HG02981 (cell line): ENCODE measurements around the gene OR10AG1.

ENCODE experiments used
- ATAC-seq: cut with Tn5 transposase; IDR thresholded peaks from one replicate; pipeline ENCODE4 v1.9.1; 2021; ENCODE audit warnings: mild to moderate bottlenecking, moderate library complexity; ENCODE audit not compliant: unreplicated experiment

OR10AG1 gene, protein sequence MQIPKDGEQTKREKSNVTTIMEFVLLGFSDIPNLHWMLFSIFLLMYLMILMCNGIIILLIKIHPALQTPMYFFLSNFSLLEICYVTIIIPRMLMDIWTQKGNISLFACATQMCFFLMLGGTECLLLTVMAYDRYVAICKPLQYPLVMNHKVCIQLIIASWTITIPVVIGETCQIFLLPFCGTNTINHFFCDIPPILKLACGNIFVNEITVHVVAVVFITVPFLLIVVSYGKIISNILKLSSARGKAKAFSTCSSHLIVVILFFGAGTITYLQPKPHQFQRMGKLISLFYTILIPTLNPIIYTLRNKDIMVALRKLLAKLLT

DNA sequence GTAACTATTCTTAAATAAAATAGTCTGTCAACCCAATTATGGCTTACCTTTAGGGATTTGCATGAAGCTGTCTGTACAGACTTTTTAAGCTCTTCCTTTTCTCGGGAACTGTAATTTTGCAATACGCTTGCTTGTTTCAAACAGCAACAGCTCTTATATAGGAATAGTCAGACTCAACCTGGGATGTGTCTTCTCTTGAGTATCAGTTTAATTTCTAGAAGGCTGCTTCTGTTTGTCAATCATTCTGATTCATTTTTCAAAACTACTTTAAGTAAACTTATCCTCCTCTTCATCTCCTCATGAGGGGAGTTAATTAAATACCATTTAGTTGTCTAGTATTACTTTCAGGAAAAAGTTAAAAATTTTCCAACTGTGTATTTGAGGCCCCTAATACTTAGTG, at the start of gene OR10AG1:
Gene OR10AG1 (minus strand): TSS at position 101 of the 400 bp plus-strand sequence. CDS start 38 bp downstream, at position 63.
- ATAC-seq: no peak

DNA sequence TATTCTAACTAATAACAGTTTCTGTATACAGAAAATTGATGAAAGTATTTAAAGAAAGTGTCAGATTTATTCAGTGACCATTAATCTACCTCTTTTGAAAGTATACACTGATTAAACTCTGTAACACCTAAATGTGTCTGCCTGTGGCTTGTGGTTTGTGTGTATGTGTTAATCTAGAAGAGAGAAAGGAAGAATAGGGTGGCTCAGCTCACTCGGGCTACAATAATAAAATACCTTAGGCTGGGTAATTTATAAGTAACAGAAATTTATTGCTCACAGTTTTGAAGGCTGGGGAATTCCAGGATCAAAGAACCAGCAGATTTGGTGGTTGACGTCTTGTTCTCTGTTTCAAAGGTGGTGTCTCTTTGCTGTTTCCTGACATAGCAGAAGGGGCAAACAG, 44.1 kb upstream of the OR10AG1 start:
- no peak for ATAC-seq

DNA sequence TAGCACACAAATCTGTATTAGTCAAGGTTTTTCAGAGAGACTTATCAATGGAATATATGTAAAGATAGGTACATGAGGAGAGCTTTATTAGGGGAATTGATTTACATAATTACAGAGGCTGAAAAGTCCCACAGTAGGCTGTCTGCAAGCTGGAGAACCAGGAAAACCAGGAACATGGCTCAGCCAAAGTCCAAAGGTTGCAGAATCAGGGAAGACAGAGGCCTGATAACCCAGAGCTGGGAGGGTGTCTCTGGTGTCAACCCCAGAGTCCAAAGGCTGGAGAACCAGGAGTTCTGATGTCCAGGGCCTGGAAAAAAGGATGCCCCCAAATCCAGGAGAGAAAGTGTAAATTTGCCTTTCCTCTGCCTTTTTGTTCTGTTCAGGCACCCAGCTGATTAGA, 41.0 kb upstream of the OR10AG1 start:
- no peak for ATAC-seq

DNA sequence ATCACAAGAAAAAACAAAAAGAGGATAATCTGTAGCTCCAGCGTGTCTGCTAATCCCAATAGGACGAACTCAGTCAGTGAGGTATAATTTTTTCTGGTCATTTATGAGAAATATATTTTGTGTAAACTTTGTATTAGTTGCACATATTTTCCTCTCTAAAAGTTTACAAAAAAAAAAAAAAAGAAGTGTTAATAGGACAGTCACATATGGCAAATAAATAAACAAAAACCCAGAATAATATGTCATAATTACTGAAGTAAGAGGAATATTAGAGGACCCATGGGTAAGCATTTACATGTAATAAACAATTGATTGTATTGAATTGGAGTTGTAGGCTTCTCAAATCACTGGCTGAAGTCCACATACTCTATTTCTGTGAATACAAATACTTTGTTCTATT, 24.8 kb upstream of the OR10AG1 start, which contains the start of gene OR5F1:
Gene OR5F1 (minus strand): TSS at position 101 of the 400 bp plus-strand sequence. CDS start 0 bp downstream, at position 101.
- no peak for ATAC-seq

DNA sequence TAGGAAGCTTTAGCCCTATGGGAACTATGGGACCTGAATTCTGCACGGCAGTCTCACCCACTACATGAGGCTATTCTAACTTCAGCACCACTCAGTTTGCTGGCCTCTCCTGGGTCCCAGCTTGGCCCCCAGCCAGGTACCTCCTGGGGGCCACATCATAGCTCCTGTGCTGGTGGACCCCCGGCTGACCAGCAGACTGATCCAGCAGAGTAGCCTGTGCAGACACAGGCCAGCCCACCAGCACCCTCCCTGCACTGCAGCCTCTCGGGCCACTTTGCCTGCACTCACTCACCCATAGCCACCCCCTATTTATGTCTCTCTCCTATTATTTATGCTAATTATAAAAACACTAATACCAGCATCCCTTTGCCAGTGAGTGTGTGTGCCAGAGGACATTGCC, 1.2 kb upstream of the OR10AG1 start:
- ATAC-seq: no peak

DNA sequence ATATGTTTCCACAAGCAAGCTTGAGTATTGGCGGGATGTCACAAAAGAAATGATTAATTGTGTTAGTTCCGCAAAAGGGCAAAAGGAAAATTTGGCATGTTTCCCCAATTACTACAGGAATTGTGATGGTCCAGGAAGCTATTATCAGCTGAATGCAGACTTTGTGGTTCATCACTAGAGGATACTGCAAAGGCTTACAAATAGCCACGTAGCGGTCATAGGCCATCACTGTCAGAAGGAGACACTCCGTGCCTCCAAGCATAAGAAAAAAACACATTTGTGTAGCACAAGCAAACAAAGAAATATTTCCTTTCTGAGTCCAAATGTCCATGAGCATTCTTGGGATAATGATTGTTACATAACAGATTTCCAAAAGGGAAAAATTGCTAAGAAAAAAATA, 1.8 kb downstream of the OR10AG1 start:
- ATAC-seq: no peak

DNA sequence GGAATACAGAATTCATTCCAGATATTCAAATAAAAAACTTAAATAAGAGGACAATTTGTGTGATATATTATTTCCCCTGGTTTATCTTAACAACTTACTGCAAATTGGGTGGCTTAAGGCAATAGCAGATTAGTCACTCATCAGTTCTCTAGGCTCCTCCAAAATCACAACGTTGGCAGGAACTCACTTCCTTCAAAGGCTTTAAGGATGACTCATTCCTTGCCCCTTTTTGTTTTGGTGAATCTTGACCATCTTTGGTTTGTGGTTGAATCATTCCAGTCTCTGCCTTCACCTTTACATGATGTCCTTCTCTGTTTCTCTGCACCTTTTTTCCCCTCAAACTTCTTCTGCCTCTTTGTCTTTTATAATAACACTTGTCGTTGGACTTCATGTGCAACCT, 3.4 kb downstream of the OR10AG1 start:
- ATAC-seq: no peak

DNA sequence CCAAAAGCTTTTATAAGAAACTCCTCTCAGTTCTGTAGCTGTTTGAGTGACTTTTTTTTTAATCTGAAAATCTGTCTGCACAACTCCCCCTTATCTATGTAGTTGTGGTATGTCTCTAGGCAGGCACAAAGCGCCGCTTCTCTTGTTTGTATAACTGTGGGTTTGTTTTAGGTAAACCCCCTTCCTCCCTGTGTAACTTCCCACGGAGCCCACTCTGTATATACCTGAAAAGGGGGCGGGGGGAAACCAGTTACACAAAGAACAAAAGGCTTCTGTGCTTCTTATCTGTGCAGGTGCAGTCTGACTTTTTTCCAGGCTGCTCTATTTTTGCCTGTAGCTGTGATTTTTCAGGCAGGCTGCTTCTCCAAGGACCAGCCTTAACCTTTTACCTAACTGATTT, 13.2 kb downstream of the OR10AG1 start:
- no peak for ATAC-seq

DNA sequence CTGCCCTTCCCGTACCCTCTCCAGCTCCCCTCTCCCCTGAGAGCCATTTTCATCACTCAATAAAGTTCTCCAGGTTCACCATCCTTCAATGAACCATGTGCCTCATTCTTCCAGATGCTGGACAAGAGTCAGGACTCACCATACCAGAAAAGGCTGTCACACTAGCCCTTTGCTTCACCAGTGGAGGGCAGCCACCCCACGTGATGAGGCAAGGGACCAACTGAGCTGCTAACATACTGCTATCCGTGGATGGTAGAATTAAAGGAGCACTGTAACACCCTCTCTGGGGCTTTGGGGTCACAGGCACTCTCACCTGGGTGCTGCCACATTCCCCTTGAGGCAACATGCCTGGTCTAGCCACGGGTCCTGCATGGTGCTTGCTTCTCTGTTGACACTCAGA, 20.4 kb downstream of the OR10AG1 start:
- ATAC-seq: no peak

DNA sequence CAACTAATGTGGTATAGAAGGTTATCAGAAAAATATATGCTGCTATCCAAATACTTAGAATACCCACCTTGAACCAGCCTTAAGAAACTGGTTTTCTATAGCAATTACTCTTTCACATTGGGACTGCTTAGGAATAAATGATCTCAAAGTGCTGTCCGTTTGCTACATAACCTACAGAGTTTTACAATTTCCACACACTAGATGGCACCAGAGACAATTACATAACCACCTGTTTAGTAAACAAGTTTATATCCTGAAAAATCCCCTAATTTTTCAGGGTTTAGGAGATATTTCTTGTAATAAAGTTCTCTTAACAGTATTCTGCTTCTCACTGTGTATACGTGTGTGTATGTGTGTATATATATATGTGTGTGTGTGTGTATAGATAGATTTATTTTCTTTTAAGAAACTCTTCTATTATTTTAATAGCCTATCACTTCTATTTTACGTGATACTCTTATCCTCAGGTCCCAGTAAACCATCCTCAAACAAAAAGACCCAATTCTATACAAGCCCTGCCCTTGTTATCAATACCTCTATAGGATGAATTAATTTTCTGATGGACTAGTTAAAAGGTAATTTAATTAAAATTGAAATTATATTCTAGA, 26.9 kb downstream of the OR10AG1 start:
- ATAC-seq: peak; percentile 80

DNA sequence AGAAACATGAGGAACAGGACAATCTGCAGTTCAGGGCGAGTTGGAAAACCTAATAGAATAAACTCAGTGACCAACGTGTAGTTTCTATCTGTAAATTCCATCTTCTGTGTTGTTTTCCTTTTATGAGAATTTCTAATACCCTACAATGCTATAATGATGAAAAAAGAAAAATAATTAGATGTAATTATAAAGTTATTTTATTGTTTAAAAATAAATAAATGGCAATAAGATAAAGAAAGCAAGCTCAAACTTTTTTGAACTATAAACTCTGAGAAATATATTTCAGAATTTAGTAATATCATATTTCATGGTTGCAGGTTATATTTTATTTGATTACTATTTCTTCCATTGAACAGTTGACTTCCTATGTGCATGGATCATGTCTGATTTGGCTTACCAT, 33.4 kb downstream of the OR10AG1 start, which contains the start of gene OR5I1:
Gene OR5I1 (minus strand): TSS at position 101 of the 400 bp plus-strand sequence. CDS start 0 bp downstream, at position 101.
- ATAC-seq: no peak

DNA sequence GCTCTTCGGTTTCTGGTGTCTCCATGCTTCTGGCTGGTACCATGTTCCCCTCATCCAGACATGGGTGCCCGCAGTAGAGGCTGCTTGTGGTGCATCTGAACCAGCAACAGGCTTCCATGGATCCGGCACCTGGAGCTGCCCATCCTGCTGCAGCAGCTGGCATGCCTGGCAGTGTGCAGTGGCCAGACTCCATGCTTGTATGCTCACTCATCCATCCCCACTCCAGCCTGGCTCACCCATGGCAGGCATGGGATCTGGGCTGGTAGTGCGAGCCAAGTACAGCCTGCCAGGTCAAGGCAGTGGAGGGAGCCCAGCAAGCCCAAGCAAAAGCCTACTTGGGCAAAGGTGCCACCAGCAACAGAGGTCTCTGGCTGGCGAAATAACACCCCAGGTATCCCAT, 49.2 kb downstream of the OR10AG1 start:
- no peak for ATAC-seq
